Loucy (cell line): ENCODE data around the gene GIPC3.

Experiments used
- H2AFZ ChIP-seq: fragments of 200-600 bp; sonication (generic); 2 replicates; pipeline ENCODE4 v1.6.0; 2016; ENCODE audit warnings: antibody characterized with exemption, mild to moderate bottlenecking, low read length, moderate library complexity
- H3F3A ChIP-seq: fragments of 200-600 bp; 2 replicates; pipeline ENCODE4 v1.6.0; 2016; ENCODE audit warnings: antibody characterized with exemption, low read depth, mild to moderate bottlenecking
- H3K27me3 ChIP-seq: fragments of 200-600 bp; sonication (generic); 2 replicates; pipeline ENCODE4 v1.6.1; 2014; ENCODE audit warnings: low read length, mild to moderate bottlenecking; ENCODE audit not compliant: insufficient read depth, poor library complexity, severe bottlenecking
- H3K36me3 ChIP-seq: fragments of 200-600 bp; sonication (generic); 2 replicates; pipeline ENCODE4 v1.6.1; 2016; ENCODE audit warnings: low read length; ENCODE audit not compliant: insufficient read depth
- H3K4me1 ChIP-seq: fragments of 200-600 bp; sonication (generic); 2 replicates; pipeline ENCODE4 v1.5.1; 2014; ENCODE audit warnings: low read length, mild to moderate bottlenecking; ENCODE audit not compliant: insufficient read depth, poor library complexity, severe bottlenecking
- H3K4me2 ChIP-seq: fragments of 200-600 bp; sonication (generic); 2 replicates; pipeline ENCODE4 v1.6.0; 2014; ENCODE audit warnings: antibody characterized with exemption, low read length, low read depth, mild to moderate bottlenecking; ENCODE audit not compliant: poor library complexity, severe bottlenecking
- H3K4me3 ChIP-seq: fragments of 200-600 bp; sonication (generic); 2 replicates; pipeline ENCODE4 v1.5.1; 2014; ENCODE audit warnings: low read length, mild to moderate bottlenecking, mixed read lengths; ENCODE audit not compliant: poor library complexity, severe bottlenecking
- H3K79me2 ChIP-seq: fragments of 200-600 bp; sonication (generic); 2 replicates; pipeline ENCODE4 v1.6.1; 2014; ENCODE audit warnings: low read length; ENCODE audit not compliant: insufficient read depth
- H3K9ac ChIP-seq: fragments of 200-600 bp; sonication (generic); 2 replicates; pipeline ENCODE4 v1.6.0; 2014; ENCODE audit warnings: mild to moderate bottlenecking, low read depth, low read length, moderate library complexity; ENCODE audit not compliant: poor library complexity, severe bottlenecking
- H3K9me2 ChIP-seq: fragments of 200-600 bp; sonication (generic); replicated peaks from 2 replicates; pipeline ENCODE4 v1.6.1; 2016; ENCODE audit warnings: low read depth, low read length, mixed read lengths
- H3K9me3 ChIP-seq: fragments of 200-600 bp; sonication (generic); 2 replicates; pipeline ENCODE4 v1.6.1; 2014; ENCODE audit warnings: mild to moderate bottlenecking, antibody characterized with exemption, low read length, low read depth; ENCODE audit not compliant: insufficient read depth
- H4K20me1 ChIP-seq: fragments of 200-600 bp; sonication (generic); 2 replicates; pipeline ENCODE4 v1.6.0; 2014; ENCODE audit warnings: antibody characterized with exemption, low read length, mild to moderate bottlenecking; ENCODE audit not compliant: insufficient read depth, poor library complexity, severe bottlenecking
- EZH2phosphoT487 ChIP-seq: fragments of 200-600 bp; IDR thresholded peaks from 2 replicates; pipeline ENCODE4 v1.6.1; 2018; ENCODE audit warnings: antibody characterized with exemption, mild to moderate bottlenecking, moderate library complexity, borderline replicate concordance
- TF ChIP-seq, protein P1 (sequence below): fragments of 200-600 bp; sonication (generic); conservative IDR thresholded peaks from 2 replicates; pipeline ENCODE4 v1.5.1; 2014; ENCODE audit warnings: mild to moderate bottlenecking, antibody characterized with exemption, low read length

Gene GIPC3

DNA sequence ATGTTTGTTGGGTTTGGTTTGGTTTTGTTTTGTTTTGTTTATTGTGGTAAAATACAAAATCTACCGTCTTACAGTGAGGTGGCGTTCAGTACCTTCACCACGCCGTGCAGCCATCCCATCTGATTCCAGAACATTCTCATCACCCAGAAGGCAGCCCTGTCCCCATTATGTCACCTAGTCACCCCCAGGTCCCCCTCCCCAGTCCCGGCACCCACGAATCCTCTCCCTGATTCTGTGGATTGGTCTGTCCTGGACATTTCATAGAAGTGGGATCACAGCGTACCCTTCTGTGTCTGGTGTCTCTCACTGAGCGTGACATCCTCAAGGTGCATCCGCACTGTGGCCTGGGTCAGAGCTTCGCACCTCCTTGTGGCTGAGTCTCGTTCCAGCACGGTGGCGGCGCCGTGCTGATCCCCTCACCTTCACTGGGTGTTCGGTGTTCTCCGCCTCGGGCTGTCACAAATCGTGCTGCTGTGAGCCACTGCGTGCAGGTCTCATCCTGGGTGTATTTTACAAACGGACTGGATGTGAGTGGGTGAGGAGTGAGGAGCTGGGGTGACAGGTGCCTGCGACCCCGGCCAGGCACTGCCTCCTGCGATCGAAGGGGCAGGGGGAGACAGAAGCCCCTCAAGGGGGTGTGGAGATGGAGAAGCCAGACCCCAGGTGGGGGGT is 46.9 kb upstream of the GIPC3 start:
- H3F3A ChIP-seq: no peaks in the 10 kb centered on the region
- H2AFZ ChIP-seq: no peak overlapping the region
- H3K9me3 ChIP-seq: no peaks in the 10 kb centered on the region
- TF ChIP-seq, protein P1, sequence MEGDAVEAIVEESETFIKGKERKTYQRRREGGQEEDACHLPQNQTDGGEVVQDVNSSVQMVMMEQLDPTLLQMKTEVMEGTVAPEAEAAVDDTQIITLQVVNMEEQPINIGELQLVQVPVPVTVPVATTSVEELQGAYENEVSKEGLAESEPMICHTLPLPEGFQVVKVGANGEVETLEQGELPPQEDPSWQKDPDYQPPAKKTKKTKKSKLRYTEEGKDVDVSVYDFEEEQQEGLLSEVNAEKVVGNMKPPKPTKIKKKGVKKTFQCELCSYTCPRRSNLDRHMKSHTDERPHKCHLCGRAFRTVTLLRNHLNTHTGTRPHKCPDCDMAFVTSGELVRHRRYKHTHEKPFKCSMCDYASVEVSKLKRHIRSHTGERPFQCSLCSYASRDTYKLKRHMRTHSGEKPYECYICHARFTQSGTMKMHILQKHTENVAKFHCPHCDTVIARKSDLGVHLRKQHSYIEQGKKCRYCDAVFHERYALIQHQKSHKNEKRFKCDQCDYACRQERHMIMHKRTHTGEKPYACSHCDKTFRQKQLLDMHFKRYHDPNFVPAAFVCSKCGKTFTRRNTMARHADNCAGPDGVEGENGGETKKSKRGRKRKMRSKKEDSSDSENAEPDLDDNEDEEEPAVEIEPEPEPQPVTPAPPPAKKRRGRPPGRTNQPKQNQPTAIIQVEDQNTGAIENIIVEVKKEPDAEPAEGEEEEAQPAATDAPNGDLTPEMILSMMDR: no peak
- TF ChIP-seq EZH2phosphoT487: no peak
- H3K9me2 ChIP-seq: no peaks in the 10 kb centered on the region
- H4K20me1 ChIP-seq: no peaks in the 10 kb centered on the region
- no peaks in the 10 kb centered on the region for H3K4me1 ChIP-seq
- H3K4me2 ChIP-seq: no peak overlapping the region
- no peaks in the 10 kb centered on the region for H3K79me2 ChIP-seq
- no peaks in the 10 kb centered on the region for H3K27me3 ChIP-seq
- H3K9ac ChIP-seq: no peak overlapping the region
- H3K36me3 ChIP-seq: peaks cover 39% of the 10 kb centered on the region; the same call in 1 of the 2 replicates
- H3K4me3 ChIP-seq: no peak overlapping the region

DNA sequence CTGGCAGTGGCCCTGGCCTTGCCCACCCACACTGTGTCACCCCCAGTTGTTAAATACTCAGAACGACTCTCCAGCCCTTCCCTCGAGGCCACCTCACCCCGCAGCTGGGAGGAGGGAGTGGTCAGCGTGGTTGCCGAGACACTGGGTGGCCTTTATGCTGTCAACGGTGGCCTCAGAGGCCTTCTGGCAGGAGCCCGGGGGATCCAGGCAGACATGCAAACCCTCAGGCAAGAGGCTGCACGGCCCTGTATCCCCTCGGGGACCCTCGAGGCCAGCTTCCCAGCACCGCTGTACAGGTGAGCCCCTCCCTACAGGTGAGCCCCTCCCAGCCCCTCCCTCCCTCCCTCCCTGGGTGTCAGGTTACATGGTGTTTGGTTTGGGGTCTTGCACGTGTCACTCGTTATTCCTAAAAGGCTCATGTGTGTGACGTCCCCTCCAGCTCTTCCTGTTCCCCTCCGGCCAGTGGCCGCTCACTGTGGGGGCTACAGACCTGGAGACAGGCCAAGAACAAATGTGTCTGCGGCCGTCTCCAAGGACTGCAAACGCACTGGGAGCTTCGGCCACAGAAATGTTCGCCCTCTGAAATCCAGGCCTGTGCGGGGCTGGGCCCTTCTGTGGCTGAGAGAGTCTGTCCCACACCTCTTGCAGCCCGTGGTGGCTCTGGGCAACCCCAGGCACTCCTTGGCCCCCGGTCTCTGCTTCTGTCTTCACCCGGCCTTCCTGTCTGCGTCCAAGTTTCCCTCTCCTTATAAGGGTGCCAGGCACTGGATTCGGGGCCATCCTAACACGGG is 46.1 kb upstream of the GIPC3 start, which contains the start of gene TEKTIP1:
TEKTIP1 (plus strand) TSS at position 210 of the 791 bp plus-strand sequence; CDS start at position 214, 4 bp downstream.
- peaks cover 33% of the 10 kb centered on the region; the same call in 1 of the 2 replicates for H3K36me3 ChIP-seq
- no peaks in the 10 kb centered on the region for H3F3A ChIP-seq
- no peaks in the 10 kb centered on the region for H3K27me3 ChIP-seq
- no peaks in the 10 kb centered on the region for H3K4me1 ChIP-seq
- H3K79me2 ChIP-seq: no peaks in the 10 kb centered on the region
- no peak for TF ChIP-seq EZH2phosphoT487
- TF ChIP-seq, protein P1: no peak
- H3K9me3 ChIP-seq: no peaks in the 10 kb centered on the region
- H4K20me1 ChIP-seq: no peaks in the 10 kb centered on the region
- no peak within 1 kb of the TSS for H3K9ac ChIP-seq
- H3K4me2 ChIP-seq: no peak within 1 kb of the TSS
- no peak within 1 kb of the TSS for H2AFZ ChIP-seq
- no peak within 1 kb of the TSS for H3K4me3 ChIP-seq
- H3K9me2 ChIP-seq: no peaks in the 10 kb centered on the region

DNA sequence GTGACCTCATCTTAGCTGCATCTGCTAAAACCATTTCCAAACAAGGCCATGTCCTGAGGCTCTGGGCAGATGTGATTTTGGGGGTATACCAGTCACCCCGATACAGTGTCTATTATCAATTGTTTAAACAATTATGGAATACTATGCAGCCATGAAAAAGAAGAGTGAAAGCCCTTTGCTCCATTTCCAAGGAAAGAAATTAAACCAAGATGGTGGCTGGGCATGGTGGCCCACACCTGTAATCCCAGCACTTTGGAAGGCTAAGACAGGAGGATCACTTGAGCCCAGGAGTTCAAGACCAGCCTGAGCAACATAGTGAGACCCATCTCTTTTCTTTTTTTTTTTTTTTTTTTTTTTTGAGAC is 45.5 kb upstream of the GIPC3 start:
- Histone ChIP-seq H3K4me3 (no peak overlapping the region), H4K20me1 (no peaks in the 10 kb centered on the region), H3F3A (no peaks in the 10 kb centered on the region), H3K9me2 (no peaks in the 10 kb centered on the region), H3K4me1 (no peaks in the 10 kb centered on the region), H3K4me2 (no peak overlapping the region), H3K36me3 (peaks cover 27% of the 10 kb centered on the region; the same call in 1 of the 2 replicates), H3K27me3 (no peaks in the 10 kb centered on the region), H2AFZ (no peak overlapping the region), H3K9me3 (no peaks in the 10 kb centered on the region), H3K9ac (no peak overlapping the region), H3K79me2 (no peaks in the 10 kb centered on the region)
- TF ChIP-seq, protein P1: no peak
- TF ChIP-seq EZH2phosphoT487: no peak
